HepG2 (cell line): ENCODE measurements around the gene MIEF1. TPM values are rescaled to one million over a fixed set of nuclear protein-coding genes. Genes with fewer than 3 reads are reported as not detected.
A peak's percentile ranks its signal among the peaks of the same experiment; 100 is the strongest.

Experiments used
- ADNP ChIP-seq: sonication (generic); formaldehyde crosslinking; IDR thresholded peaks from 2 replicates; pipeline ENCODE4 v1.4.0; 2020; ENCODE audit warnings: missing genetic modification reagents
- BORCS8-MEF2B ChIP-seq: sonication (generic); formaldehyde crosslinking; IDR thresholded peaks from 2 replicates; pipeline ENCODE4 v1.8.0; 2022; ENCODE audit warnings: mild to moderate bottlenecking, missing genetic modification reagents
- CBFB ChIP-seq: sonication (generic); formaldehyde crosslinking; IDR thresholded peaks from 2 replicates; pipeline ENCODE4 v1.4.0; 2020; ENCODE audit warnings: missing genetic modification reagents
- CREM ChIP-seq, 2 experiments: sonication (generic) in 1 of 2; formaldehyde crosslinking in 1 of 2; IDR thresholded peaks; 2 replicates each; pipeline versions ENCODE4 v1.4.0 to v1.6.1; 2016 to 2020; ENCODE audit warnings: antibody characterized with exemption in 1 of 2, mild to moderate bottlenecking in 1 of 2, missing genetic modification reagents in 1 of 2
- ESRRA ChIP-seq: sonication (generic); formaldehyde crosslinking; IDR thresholded peaks from 2 replicates; pipeline ENCODE4 v1.5.1; 2020; ENCODE audit warnings: mild to moderate bottlenecking, low read depth, missing genetic modification reagents
- GABPB1 ChIP-seq: IDR thresholded peaks from 2 replicates; pipeline ENCODE4 v1.6.1; 2016; ENCODE audit warnings: mild to moderate bottlenecking, missing genetic modification reagents, moderate library complexity, missing compliant biosample characterization
- KLF16 ChIP-seq, 2 experiments: sonication (generic) in 1 of 2; formaldehyde crosslinking in 1 of 2; IDR thresholded peaks; 2 replicates each; pipeline versions ENCODE4 v1.6.1 to v1.8.0; 2016 to 2023; ENCODE audit warnings: missing genetic modification reagents in 2 of 2, missing compliant biosample characterization in 1 of 2
- NAIF1 ChIP-seq: sonication (generic); formaldehyde crosslinking; IDR thresholded peaks from 2 replicates; pipeline ENCODE4 v1.5.0; 2020; ENCODE audit warnings: mild to moderate bottlenecking, missing genetic modification reagents, borderline replicate concordance
- NONO ChIP-seq, 2 experiments: fragments of 450-650 bp in 1 of 2; sonication (generic) in 1 of 2; formaldehyde crosslinking in 1 of 2; IDR thresholded peaks in 1 of 2; conservative IDR thresholded peaks in 1 of 2; 2 replicates each; pipeline versions ENCODE4 v1.6.1 to v1.8.0; 2017 to 2022; ENCODE audit warnings: mild to moderate bottlenecking in 1 of 2, missing genetic modification reagents in 1 of 2, moderate library complexity in 1 of 2
- REPIN1 ChIP-seq: sonication (generic); formaldehyde crosslinking; IDR thresholded peaks from 2 replicates; pipeline ENCODE4 v1.8.0; 2022; ENCODE audit warnings: missing genetic modification reagents, low read depth, mild to moderate bottlenecking, borderline replicate concordance
- RXRA ChIP-seq: sonication (generic); formaldehyde crosslinking; IDR thresholded peaks from 2 replicates; pipeline ENCODE4 v1.5.1; 2020; ENCODE audit warnings: missing genetic modification reagents
- SKIL ChIP-seq: sonication (generic); formaldehyde crosslinking; IDR thresholded peaks from 2 replicates; pipeline ENCODE4 v1.8.0; 2022; ENCODE audit warnings: missing genetic modification reagents, mild to moderate bottlenecking, moderate library complexity, borderline replicate concordance
- TGIF2 ChIP-seq: IDR thresholded peaks from 2 replicates; pipeline ENCODE4 v1.6.1; 2016; ENCODE audit warnings: control low read depth, missing compliant biosample characterization
- TOE1 ChIP-seq: sonication (generic); formaldehyde crosslinking; IDR thresholded peaks from 2 replicates; pipeline ENCODE4 v1.4.0; 2020; ENCODE audit warnings: mild to moderate bottlenecking, missing genetic modification reagents
- ZFP36 ChIP-seq: fragments of 150-350 bp; IDR thresholded peaks from 2 replicates; pipeline ENCODE4 v1.6.1; 2018; ENCODE audit warnings: borderline replicate concordance, low read length, low read depth; ENCODE audit not compliant: partially characterized antibody
- ZGPAT ChIP-seq: IDR thresholded peaks from 2 replicates; pipeline ENCODE4 v1.6.1; 2016; ENCODE audit warnings: mild to moderate bottlenecking
- ZIK1 ChIP-seq: sonication (generic); formaldehyde crosslinking; IDR thresholded peaks from 2 replicates; pipeline ENCODE4 v1.5.0; 2020; ENCODE audit warnings: mild to moderate bottlenecking, low read depth, missing genetic modification reagents, borderline replicate concordance
- ZNF30 ChIP-seq: sonication (generic); formaldehyde crosslinking; IDR thresholded peaks from 2 replicates; pipeline ENCODE4 v1.5.0; 2020; ENCODE audit warnings: mild to moderate bottlenecking, missing genetic modification reagents
- ZNF512B ChIP-seq: sonication (generic); formaldehyde crosslinking; IDR thresholded peaks from 2 replicates; pipeline ENCODE4 v1.5.1; 2020; ENCODE audit warnings: missing genetic modification reagents, mild to moderate bottlenecking, borderline replicate concordance
- ZNF580 ChIP-seq: IDR thresholded peaks from 2 replicates; pipeline ENCODE4 v1.6.1; 2016; ENCODE audit warnings: low read depth, borderline replicate concordance
- ZNF766 ChIP-seq: sonication (generic); formaldehyde crosslinking; IDR thresholded peaks from 2 replicates; pipeline ENCODE4 v1.5.0; 2020; ENCODE audit warnings: missing genetic modification reagents, borderline replicate concordance
- polyA plus RNA-seq, 8 experiments: library from polyadenylated mRNA; depleted of rRNA in 3 of 8; stranded (reverse) in 7 of 8; unstranded in 1 of 8; fragments of >200 nt; fragmentation: Illumina TruSeq in 4 of 8; extraction: Trizol in 4 of 8; gene quantifications; 2 replicates each; pipeline versions ENCODE4 v1.2.1 to v1.2.3, GENCODE V29; 2011 to 2016; ENCODE audit warnings: low read depth in 4 of 8, missing spikeins in 1 of 8, mixed read lengths in 1 of 8; ENCODE audit not compliant: insufficient read depth in 1 of 8
- total RNA-seq, 5 experiments: library from RNA; depleted of rRNA; stranded (reverse); fragments of >200 nt; fragmentation: Illumina TruSeq; extraction: Trizol; gene quantifications; 2 replicates each; pipeline ENCODE4 v1.2.3, GENCODE V29; 2016; ENCODE audit warnings: low read depth in 1 of 5

The MIEF1 gene
- total and polyA plus RNA-seq, 2 of the 13 experiments (the other 11 are each of a cell fraction or from before 2014, with no cell fraction given): 21.7 to 34.8 TPM

GRCh38 chr22:39520226-39521105, 18.4 kb downstream of the MIEF1 start, which contains the start of gene ATF4 (continued):
- TF ChIP-seq SKIL (CRISPR knock-in tag): peak; percentile 39; the same call in 1 of the 2 replicates
- TF ChIP-seq TOE1: no peak
- TF ChIP-seq CBFB (CRISPR knock-in tag): peak; percentile 4; the same call in 1 of the 2 replicates
- peak; percentile 41; the same call in 1 of the 2 replicates for TF ChIP-seq REPIN1 (CRISPR knock-in tag)
- TF ChIP-seq ESRRA (CRISPR knock-in tag): peak; percentile 65
- TF ChIP-seq ZIK1 (CRISPR knock-in tag): peak; percentile 36
- peak; percentile 86 for TF ChIP-seq CREM (IDR thresholded peaks at IDR 0.05)
- no peak for TF ChIP-seq CREM (CRISPR knock-in tag; IDR thresholded peaks at IDR 0.05)
- TF ChIP-seq ZNF766 (CRISPR knock-in tag): no peak; the same call in none of the 2 replicates
- peak in 1 of 2 experiments; percentile 87; a peak in 2 of 4 replicates for TF ChIP-seq KLF16 (CRISPR knock-in tag; IDR thresholded peaks at IDR 0.05)
- peak; percentile 64; the same call in 1 of the 2 replicates for TF ChIP-seq RXRA (CRISPR knock-in tag)
- no peak for TF ChIP-seq ZNF512B (CRISPR knock-in tag)
- peak; percentile 39; the same call in 1 of the 2 replicates for TF ChIP-seq BORCS8-MEF2B
- no peak for TF ChIP-seq ADNP (CRISPR knock-in tag)
- TF ChIP-seq GABPB1 (CRISPR knock-in tag): peak; percentile 94
- no peak; the same call in 1 of the 2 replicates for TF ChIP-seq ZNF580 (CRISPR knock-in tag)
- no peak for TF ChIP-seq NONO (IDR thresholded peaks at IDR 0.05)
- peak; percentile 94 for TF ChIP-seq NONO (CRISPR knock-in tag; conservative IDR thresholded peaks at IDR 0.05)
- peak; percentile 58 for TF ChIP-seq ZGPAT (CRISPR knock-in tag)
- no peak for TF ChIP-seq NAIF1 (CRISPR knock-in tag)
- no peak for TF ChIP-seq ZFP36
- no peak; the same call in none of the 2 replicates for TF ChIP-seq TGIF2 (CRISPR knock-in tag)
- TF ChIP-seq ZNF30: no peak
